GM18870 (cell line): ENCODE data around the gene CTIF.

Experiments
- ATAC-seq: cut with Tn5 transposase; IDR thresholded peaks from one replicate; pipeline ENCODE4 v1.9.1; 2021; ENCODE audit warnings: moderate library complexity; ENCODE audit not compliant: unreplicated experiment

CTIF gene

DNA sequence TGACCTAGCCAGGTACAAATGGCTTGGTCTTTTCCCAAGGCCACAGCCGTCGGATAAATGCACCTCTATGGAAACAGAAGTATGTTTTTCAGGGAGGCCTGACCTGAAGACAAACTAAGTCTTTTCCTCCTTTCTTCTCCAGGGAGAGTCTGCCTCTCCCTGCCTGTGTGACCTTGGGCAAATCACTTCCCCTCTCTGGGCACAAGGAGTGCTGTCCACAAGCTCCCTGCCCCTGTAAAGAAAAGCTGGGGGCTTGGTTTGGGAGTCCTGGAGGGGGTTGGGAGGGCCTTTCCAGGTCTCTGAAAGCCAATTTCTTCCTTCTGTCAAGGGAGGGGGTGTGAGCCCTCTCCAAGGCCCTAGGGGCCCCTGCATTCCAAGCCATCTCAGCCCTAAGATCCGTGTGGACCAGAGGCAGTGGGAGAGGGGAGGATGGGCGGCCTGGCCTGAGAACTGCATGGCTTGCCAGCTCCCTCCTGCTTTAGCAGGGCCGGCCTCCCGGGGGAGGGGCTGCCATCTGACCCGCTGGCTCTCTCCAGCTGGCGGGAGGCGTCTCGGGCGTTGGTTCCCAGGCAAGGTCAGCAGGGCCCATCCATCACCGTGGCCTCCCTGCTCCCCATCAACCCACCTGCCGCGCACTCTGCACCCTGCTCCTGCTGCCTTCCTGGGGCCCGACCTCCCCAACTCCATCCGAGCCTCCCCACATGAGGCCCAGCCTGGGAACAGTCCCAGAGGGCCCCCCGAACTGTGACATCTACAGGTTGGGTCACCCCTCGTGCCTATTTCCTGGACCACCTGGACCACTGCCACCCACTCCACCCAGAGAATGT lies 350.5 kb downstream of the CTIF start:
- no peak for ATAC-seq

DNA sequence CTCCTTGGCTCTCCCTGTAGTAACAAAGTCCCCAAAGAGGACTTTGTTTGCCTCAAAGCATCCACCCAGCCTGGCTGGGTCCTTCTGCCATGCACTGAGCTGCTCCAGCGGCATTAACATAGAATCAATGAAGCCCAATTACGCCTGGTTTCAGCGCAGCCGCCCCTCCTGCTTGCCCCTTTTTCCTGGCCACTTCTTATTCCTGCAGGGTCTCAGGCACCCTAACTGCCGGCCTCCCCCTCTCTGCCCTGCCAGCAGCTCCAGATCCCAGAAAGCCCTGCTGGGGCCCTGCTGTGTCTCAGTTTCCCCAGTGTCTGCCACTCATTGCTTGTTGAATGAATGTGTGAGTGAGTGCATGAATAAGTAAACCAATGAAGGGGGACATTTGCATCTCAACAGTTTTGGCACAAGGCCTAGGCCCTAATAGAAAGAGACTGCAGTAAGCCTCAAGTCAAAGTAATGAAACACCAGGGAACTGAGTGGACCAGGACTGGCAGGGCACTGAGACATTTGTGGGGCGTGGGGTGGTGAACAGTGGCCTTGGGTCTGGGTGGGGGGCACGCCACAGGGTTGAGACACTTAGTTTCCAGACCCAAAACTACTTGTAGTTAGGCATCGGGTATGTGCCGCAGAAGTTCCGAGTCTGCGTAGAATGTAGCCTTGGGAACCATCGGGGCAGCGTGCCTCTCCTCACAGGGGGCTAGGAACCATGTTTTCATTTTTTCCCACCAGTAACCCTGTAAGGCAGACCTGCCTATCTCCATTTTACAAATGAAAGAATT lies 351.3 kb downstream of the CTIF start:
- no peak for ATAC-seq

DNA sequence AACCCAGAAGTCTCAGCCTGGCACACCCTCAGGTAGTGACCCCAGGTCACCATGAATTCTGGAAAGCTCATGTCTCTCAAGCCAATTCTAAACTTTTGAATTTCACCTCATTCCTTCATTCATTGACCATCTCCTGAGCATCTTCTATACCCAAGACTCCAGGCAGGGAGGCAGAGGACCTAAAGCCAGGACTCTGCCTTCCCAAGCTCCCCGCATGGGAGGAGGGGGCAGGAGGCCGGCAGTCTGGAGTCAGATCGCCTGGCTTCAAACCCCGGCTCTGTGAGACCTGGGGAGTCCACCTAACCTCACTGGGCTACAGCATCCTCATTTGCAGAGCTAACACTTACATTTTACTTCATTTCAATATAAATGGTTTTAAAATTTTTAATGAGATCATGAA lies 352.9 kb downstream of the CTIF start:
- no peak for ATAC-seq

DNA sequence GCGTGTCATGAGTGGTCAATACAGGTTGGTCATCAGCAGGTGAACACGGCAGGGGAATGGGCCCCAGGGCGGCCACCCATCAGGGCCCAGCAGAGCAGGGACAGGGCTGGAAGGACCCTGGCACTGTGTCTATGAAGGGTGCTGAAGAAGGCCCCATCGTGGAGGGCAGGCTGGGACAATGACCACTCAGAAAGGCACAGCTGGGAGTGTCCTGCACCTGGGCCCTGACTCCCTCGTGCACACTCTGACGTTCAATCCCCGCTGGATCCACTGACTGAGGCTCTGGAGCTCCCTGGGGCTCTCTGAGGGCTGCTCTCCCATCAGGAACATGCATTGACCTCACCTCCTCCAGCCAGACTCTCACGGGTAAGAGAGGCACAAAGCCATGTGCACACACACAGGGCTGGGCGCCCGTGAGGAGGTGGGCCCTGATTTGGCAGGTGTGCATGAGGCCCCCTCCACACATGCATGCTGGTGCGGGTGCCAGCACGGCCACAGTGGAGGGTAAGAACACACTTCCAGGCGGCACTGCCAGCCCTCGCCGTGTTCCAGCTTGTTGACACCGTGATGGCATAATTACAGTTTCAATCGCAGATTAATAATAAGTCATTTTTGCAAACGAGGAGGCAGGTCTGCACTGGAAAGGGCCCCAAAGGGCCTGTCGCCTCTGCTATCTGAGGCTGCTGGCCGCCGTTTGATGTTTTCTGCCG lies 353.5 kb downstream of the CTIF start:
- ATAC-seq: no peak

DNA sequence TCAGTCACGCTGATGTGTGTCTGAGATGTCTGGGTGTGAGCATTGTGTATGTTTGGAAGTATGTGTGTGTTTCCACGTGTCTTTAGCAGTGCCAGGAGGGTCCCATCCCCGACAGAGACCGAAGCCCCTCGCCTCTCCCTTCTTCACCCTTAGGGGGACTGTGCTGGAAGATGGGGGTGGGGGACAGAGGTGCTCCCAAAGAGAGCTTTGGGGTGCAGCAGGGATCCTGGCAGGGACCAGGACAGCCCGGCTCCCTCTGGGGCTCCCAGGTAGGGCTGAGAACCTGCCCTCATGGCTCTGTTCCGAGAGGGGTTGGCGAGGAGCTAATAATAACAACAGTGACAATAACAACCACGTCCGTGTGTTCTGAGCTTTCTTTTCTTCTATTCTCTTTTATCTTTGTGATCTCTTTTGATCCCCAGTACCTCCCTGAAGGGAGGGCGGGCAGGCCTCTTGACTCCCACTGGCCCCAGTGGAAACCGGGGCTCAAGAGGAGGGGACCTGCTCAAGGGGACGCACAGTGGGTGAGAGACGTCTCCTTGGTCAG lies 354.3 kb downstream of the CTIF start:
- no peak for ATAC-seq

DNA sequence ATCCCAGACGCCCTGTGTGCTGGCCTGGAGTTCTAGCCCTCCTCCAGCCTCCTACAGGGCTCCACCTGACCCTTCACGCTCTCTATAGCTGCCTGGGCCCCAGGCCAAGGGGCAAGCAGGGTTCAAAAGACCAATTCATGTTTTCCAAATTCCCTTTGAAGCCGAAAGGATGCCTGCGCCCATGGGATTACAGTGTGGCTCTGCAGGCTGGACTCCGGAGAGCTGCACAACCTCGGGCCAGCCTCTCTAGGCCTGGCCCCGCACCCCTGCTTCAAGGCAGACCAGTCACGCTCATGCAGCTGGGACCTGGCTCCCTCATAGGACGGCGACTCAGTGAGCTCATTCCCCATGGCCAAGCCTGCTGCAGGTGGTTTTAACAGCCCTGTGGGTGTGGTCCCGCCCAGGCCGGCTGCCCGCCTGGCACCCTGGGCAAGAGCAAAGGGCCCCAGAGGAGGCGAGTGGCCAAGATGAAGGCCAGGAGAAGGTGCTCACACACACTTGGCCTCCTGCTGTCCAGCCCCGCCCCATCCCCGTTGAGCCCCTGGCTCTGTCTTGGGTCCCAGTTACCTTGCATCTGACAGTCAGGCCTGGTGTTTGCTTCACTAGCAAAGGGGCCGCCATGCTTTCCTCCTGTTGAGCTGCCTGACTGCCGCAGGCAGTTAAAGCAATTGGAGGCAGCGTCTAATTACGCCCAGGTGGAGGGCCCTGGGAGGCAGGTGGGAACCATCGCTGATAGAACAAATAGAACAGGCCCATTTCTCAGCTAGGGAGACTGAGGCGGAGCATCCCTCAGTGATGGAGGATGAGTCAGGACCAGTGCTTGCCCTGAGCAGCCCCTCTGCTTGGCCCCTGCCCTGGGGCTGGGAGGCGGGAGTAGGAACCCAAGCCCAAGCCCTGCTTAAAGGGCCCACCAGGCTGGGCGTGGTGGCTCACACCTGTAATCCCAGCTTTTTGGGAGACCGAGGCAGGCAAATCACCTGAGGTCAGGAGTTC lies 355.1 kb downstream of the CTIF start:
- ATAC-seq: no peak

DNA sequence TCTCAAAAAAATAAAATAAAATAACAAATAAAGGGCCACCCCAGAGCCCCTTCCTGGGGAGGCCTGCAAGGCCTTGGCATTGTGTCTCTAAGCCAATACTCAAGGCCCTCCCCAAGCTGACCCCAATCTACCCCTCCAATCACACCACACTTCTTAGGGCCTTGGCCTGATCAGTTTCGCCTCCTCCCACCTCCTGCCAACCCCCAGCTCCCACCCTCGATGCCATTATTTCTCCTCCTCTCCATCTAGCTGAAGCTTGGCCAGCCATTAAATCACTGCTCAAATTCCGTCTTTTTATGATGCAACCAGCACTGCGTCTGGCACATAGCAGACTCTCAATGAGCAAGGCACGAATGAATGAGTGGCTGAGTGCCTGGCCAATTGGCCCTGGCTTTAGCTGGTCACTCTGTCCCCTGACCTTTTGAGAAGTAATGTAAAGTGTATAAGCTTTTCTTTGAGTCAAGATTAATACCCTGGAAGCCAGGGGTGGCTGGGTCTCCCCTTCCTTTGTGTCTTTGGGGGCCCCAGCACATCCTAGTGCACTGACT lies 356.0 kb downstream of the CTIF start:
- no peak for ATAC-seq

DNA sequence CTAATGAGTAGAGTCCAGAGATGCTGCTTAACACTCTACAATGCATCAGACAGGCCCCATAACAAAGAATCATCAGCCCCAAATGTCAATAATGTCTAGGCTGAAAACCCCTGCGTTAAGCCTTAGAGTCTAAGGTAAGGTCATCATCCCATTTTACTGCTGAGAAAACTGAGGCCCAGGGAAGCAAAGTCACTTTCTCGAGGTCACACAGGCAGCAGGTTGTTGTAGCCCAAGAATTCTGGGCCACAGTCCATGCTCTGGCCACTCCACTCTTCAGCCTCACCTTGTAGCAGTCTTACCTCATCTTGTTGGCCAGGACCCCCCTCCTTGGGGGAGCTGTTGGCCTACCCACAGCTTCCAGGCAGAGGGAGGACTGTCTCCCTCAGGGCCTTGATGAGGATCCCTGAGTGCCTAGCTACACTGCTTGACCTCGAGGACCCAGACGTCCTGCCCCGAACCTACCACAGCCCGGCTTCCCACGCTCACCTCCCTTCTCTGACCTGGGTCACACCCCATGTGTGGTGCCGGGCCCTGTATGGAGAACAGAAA lies 357.6 kb downstream of the CTIF start:
- no peak for ATAC-seq

DNA sequence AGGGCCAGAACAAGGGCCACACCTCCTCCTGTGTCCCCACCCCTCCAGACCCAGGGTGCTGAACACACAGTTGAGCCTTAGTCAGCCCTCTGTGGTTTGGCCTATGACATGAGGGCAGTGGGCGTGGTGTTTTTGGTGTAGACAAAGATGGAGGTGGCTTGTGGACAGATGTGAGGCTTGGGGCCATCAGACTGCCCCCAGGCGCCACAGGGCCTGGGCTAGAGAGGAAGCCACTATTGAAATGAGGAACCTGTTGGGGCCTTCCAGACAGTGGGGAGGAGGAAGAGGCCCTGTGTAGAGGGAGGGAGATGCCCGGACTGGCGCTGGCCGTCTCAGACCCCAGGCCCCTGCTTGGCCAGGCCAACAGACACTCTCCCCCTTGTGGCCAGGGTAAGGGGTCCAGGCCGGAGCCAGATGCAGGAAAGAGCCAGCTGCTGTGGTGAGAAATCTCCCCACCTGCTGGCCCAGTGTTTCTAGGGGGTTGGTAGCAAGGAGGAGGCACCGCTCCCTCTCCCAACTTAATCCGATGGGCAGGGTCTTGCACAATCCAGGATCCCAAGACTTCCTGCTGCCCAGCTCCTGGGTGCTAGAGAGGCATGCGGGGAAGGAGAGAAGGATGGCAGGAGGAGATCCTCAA lies 358.2 kb downstream of the CTIF start:
- no peak for ATAC-seq

DNA sequence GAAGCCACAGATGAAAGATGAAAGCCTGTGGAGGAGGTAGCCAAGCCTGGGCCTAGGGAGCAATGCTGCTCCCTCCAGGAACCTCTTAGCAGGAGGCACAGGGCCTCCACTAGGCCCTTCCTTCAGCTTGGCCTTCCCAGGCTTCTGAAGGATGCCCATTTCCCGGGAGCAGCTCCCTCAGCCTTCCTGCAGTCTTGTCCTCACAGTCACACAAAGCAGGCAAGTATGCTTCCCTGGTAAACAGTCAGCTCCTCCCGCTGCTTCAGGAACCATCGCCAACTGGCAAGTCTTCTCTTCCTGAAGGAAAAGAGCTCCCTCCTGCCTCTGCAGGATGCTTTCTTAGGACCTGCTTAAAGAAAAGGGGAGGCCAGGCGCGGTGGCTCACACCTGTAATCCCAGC lies 358.7 kb downstream of the CTIF start:
- no peak for ATAC-seq

DNA sequence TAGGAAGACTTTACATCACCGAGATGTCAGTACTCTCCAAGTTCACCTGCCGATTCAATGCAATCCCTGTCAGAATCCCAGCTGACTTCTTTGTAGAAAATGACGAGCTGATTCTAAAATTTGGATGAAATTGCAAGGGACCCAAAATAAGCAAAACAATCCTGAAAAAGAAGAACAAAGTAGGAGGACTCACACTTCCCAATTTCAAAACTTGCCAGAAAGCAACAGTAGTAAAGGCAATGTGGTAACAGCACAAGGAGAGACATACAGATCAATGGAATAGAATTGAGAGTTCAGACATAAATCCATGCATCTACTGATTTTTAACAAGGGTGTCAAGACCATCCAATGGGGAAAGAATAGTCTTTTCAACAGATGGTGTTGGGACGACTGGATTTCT lies 359.7 kb downstream of the CTIF start:
- no peak for ATAC-seq

DNA sequence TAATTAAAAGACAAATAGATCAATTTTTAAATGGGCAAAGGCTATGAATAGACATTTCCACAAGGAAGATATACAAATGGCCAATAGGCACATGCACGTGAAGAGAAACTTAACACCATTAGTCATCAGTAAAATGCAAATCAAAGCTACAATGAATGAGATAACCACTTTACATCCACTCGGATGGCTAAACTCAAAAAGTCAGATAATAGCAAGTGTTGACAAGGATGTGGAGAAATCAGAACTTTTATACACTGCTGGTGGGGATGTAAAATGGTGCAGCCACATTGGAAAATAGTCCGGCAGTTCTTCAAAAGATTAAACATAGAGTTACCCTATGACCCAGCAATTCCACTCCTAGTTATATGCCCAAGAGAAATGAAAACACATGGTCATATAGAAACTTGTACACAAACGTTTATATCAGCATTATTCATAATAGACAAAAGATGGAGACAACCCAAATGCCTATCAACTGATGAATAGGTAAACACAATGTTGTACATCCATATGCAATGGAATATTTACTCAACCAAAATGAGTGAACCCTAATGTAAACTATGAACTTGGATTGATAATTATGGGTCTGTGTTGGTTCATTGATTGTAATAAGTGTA lies 360.8 kb downstream of the CTIF start:
- ATAC-seq: no peak

DNA sequence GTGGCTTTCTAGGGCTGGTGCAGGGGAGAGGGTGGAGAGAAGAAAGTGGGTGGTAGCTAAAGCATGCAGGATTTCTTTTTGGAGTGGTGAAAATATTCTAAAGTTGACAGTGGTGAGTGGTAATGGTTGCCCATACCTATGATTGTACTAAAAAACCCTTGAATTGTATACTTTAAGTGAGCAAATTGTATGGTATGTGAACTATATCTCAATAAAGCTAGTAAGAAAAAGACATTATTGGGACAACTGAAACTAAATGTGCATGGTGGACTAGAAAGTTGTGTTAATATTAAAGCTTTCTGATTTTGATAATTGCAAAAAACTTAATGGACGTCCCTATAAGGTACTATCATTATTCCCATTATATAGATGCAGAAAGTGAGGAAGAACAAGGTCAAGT lies 361.6 kb downstream of the CTIF start:
- no peak for ATAC-seq

DNA sequence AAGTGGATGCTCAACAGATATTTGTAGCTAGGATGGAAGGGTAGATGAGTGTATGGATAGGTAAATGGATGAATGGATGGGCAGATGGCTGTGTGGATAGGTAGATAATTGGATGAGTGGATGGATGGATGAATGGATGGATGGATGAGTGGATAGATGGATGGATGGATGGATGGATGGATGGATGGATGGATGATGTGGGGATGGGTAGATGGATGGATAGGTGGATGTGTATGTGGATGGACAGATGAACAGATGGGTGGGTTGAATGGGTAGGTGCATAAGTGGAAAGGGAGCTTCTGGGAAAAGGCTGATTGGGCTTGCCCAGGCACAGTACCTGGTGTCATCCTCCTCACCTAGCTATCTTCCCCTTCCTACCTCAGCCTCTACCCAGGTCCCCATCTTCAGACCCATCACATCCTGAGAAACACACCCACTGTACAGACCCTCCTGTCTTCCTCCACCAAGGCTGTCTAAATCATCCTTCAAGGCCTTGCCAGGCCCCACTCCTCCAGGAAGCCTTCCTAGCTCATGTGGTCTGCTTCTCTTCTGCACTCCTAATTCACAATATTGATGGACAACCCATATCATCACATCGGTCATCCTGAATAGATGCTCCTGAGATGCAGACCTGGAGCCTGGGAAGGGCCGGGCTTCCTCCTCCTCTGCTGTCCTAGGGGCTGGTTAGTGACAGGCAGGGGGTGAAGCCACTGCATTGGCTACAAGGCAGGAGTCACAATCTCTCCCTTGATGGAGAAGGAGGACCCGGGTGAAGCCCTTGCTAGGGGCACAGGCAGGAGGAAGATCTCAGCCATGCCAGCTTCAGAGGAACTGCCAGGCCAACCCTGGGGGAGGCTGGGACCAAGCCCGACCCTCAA lies 362.6 kb downstream of the CTIF start:
- no peak for ATAC-seq

DNA sequence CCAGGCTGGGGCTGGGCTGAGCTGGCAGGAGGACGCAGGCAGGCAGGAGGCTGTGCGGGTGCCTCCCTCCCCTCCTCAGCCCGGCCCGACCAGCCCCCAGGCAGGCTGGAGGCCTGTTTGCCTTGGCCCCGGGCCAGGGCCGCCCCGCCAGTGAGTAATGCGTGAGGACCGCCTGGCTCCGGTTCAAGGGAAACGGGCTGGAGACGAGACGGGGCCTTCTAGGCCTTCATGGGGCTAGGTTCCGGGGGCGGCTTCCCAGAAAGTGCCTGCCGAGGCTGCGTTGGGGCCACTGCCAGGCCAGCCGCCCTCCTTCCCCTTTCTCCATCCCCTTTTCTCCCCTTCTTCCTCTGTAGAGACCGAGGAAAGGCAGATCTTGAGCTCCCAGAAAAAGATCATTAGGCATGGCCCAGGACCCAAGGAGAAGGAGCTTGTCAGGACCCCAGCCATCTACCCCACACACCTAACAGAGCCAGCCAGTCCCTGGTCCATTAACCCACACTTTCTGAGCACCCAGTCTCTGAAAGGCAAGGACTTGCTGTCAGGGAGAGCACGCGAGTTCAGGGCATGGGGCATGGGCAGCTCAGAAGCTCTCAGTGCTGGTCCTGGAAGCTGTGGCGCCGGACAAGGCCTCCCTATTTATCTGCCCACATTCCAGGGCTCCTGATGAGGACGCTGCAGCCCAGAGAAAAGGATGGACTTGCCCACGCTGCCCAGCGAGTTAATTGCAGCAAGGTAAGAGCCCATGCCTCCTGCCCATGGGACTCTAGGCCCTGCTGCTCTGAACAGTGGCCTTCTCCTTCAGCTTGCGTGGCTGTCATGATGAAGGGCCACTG lies 363.4 kb downstream of the CTIF start:
- ATAC-seq: no peak

DNA sequence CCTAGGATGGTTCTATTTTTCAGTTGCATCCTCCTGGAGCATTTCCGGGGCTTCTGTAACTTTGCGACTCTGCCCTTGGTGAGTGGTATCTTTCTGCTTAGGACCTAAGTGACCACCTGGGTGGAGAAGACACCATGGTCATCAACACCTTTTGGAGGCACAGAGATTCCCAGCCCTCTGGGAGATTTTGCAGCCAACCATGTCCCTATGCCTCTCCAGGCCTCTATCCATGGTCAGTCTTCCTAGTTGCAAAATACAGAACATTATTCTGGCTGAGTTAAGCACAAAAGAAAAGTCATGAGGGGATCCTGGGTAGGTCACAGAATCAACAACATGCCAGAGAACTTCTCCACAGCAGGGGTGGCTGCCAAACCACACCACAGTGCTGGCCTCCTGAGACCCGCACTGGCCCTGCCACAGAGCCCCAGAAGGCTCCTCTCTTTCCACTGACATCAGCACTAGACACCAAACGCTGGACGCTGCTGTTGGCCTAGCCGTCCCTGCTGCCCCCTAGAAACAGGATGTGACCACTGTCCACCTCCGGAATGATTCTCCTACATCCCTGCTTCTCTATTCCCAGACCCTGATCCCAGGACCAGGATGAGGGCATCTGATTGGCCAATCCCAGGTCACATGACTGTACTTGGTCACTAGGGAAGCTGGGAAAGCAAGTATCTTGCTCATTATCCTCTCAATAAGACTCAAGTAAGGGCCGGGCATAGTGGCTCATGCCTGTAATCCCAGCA lies 364.2 kb downstream of the CTIF start:
- ATAC-seq: no peak
